GM19452 (cell line): ENCODE measurements around the gene BPIFB2.

Experiments
- ATAC-seq: cut with Tn5 transposase; IDR thresholded peaks from one replicate; pipeline ENCODE4 v1.9.1; 2021; ENCODE audit not compliant: unreplicated experiment

The BPIFB2 gene

GRCh38 chr20:33005908-33006775, 1.4 kb upstream of the BPIFB2 start:
- no peak for ATAC-seq

- ATAC-seq = no peak
Measured at GRCh38 chr20:33006776-33007375, 628 bp upstream of the BPIFB2 start.

- ATAC-seq = no peak
Measured at GRCh38 chr20:33008336-33009213, 1.1 kb downstream of the BPIFB2 start.

GRCh38 chr20:33009214-33010132, 2.0 kb downstream of the BPIFB2 start:
- no peak for ATAC-seq

- ATAC-seq = no peak
Measured at GRCh38 chr20:33010133-33010504, 2.6 kb downstream of the BPIFB2 start.

GRCh38 chr20:33010674-33011449, 3.4 kb downstream of the BPIFB2 start:
- no peak for ATAC-seq

- ATAC-seq = no peak
Measured at GRCh38 chr20:33012327-33013189, 5.1 kb downstream of the BPIFB2 start.

GRCh38 chr20:33013701-33014326, 6.3 kb downstream of the BPIFB2 start:
- ATAC-seq = no peak

GRCh38 chr20:33014336-33015113, 7.0 kb downstream of the BPIFB2 start:
- no peak for ATAC-seq

GRCh38 chr20:33015114-33015484, 7.6 kb downstream of the BPIFB2 start:
- no peak for ATAC-seq

- ATAC-seq = no peak
Measured at GRCh38 chr20:33015700-33016580, 8.4 kb downstream of the BPIFB2 start.

- no peak for ATAC-seq
Measured at GRCh38 chr20:33016581-33017109, 9.1 kb downstream of the BPIFB2 start.

GRCh38 chr20:33017542-33017941, 10.0 kb downstream of the BPIFB2 start:
- no peak for ATAC-seq

- no peak for ATAC-seq
Measured at GRCh38 chr20:33018169-33018931, 10.8 kb downstream of the BPIFB2 start.

GRCh38 chr20:33019465-33020277, 12.2 kb downstream of the BPIFB2 start:
- no peak for ATAC-seq
